Measurements from ENCODE around the gene PPP1R9A.
"Not testable (repeated sequence)": the region's sequence is repeated elsewhere in the genome, so short reads cannot be mapped to it uniquely, and the experiment has no call there.

The PPP1R9A gene

DNA sequence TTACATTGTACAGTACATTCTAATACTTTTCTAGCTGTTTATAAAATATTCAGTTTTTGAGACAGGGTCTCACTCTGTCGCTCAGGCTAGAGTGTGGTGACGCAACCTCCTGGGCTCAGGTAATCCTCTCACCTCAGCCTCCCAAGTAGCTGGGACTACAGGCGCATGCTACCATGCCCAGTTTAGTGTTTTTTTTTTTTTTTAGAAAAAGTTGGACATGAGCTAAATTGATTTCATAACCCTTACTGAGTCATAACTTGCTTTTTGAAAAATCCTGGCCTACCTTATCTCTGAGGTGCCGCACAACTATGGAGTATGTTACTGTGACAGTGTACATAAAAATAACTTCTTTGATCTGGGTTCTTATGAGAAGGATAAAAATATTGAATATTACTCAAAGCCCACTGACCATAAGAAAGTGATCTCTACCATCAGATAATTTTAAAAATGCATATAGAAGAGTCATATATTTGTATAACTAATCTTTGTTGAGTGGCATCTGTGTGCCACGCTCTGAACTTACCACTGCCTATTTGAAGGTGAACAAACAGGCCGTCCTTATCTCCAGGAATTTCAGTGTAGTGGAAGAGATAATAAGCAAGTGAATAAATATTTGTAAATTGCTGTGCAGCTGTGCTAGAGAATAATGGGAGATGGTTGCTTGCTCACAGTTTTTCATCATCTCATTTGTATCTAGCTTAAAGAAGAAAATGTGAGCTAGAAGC lies 73.2 kb downstream of the PPP1R9A start:
- DNase-seq, result no peak

DNA sequence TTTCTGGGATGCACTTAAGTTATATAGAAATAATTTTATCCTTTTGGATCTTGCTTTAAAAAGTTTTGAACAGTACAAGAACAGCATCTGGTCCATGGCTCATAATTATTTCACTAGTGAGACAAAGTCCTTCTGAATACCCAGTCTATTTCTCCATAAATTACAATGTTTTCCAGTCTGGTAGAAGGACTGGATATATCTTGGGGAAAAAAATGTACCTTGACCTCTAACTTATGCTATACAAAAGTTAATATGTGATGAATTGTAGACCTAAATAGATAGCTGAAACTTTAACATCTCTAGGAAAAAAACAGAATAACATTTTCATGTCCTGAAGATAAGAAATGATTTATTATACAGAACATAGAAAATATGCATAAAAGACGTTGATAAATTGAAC lies 88.5 kb downstream of the PPP1R9A start:
- DNase-seq, result no peak

DNA sequence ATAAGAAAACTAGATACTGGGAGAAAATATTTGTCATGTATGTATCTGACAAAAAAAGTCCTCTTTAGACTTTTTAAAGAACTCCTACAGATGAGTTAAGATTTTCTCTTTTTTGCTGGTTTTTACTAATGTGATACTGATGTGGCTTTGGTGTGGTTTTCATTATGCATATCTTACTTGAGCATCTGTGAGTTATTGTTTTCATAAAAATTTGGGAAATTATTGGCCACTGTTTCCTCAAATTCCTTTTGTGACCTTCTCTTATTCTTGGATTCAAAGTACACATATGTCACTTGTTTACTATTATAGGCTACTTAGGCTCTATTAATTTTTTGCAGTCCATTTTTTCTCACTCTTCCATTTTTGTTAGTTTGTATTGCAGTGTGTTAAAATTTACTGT lies 89.0 kb downstream of the PPP1R9A start:
- DNase-seq, result no peak

DNA sequence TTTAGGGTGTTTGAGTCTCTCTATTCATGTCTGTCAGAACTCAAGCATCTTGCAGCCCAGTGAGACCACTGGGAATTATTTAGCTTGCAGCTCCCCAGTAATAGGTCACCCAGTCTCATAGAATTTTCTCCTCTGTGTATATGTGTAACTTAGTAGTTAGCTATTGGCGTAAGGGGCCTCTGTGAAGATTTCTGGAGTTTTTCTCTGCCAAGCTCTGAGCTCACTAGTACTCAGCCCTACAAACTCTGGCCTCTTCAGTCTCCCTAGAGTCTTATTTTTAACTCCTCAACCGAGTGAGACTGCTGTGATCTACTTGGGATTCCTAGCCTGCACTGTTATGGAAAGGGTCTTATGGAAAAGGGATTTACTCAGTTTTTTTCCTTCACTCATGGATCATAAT lies 90.2 kb downstream of the PPP1R9A start:
- no peak for DNase-seq

DNA sequence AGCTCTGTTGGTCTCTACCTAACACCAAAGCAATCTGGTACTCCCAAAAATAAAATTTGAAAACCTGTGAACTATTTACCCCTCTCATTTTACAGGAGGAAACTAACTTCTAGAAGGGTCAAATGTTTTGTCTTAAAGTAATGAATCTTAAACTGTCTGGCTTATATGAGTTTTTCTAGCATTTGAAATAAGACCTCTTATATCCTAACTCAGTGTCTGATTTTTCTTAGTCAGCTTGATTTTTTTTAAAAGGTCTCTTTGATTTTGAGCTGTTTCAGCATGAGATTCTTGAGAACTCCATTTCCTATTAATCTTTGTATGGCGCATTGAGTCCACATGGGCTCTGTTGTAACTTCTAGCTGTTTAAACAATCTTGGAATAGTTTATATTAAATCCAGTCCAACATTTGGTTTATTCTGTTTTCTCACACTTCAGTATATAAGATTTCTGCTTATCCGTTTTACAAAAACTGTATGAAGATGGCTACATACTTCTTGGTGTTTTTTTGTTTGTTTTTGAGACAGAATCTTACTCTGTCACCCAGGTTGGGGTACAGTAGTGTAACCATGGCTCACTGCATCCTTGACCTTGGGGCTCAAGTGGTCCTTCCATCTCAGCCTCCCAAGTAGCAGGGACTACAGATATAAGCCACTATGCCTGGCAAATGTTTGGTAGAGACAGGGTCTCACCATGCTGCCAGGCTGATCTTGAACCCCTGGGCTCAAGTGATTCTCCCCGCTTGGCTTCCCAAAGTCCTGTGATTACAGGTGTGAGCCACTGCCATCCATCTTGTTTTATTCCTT lies 91.1 kb downstream of the PPP1R9A start:
- no peak for DNase-seq

DNA sequence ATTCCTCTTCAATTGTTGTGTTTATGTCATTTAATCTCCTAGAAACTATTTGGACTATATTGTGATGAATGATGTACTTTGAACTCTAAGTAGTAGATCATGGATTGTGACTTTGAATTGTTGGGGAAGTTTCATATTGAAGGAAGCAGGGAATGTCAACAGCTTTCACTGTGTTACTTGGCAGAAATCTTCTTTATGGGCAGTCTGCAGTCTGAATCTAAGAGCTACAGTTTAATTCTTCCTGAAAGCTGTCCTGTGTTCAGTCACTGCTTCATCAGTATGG lies 91.6 kb downstream of the PPP1R9A start:
- no peak for DNase-seq

DNA sequence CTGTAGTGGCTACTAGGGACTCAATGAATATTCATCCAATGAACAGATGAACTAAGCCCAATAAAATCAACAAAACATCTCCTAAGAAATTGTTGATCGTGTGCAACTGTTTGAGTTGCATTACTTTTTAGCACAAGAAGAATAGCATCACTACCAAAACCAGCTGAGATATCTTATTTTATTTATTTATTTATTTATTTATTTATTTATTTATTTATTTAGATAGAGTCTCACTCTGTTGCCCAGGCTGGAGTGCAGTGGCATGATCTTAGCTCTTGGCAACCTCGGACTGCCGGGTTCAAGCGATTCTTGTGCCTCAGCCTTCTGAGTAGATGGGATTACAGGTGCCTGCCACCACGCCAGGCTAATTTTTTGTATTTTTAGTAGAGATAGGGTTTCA lies 92.2 kb downstream of the PPP1R9A start:
- DNase-seq, result not testable (repeated sequence)

DNA sequence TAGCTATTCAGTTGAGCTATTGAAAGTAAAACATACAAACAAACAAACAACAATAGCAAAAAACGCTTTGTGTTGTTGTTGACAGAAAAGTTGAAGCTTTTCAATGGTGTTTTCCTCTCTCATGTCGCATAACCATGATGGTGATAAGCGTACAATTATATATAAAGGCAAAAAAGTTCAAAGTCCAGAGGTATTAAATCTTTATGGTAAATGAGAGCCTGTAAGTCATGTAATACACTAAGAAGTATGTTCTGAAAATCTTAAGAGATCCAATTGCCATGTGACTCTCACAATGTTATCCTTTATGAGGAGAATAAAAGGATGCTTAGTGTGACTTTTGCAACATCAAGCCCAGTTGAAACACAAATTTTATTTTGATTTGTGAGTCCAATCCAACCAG lies 93.9 kb downstream of the PPP1R9A start:
- DNase-seq, result no peak

DNA sequence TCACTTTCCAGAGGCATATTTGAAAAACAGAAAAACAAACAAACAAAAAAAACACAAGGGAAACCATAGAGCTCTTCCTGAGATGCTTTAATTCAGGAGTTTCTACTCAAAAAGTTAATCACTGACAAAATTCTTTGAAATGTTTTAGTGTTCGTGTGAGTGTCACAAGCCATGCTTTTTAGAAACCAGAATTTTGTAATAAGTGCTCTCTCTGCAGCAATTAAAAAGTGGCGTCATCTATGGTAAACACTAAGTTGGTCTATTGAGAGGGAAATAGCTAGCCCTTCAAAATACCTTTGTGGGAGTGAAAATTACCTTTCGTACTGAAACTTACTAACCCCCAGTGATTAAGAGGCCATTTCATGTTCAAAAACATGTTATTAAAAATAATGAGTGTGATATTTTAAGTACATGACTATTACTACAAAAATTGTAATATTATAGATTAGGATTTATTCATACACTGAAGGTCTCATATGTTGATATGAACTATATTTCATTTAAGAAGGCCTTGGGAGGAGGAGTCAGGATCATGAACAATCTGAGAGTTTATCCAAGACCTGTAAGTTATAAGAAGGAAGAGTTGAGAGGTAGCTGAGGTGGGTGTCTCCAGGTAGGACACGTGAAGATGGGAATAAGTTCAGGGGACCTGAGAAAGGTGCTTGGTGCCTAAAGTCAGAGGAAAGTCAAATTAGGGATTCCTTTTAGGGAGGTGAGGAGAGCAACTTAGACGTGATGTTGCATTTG lies 94.6 kb downstream of the PPP1R9A start:
- no peak for DNase-seq

DNA sequence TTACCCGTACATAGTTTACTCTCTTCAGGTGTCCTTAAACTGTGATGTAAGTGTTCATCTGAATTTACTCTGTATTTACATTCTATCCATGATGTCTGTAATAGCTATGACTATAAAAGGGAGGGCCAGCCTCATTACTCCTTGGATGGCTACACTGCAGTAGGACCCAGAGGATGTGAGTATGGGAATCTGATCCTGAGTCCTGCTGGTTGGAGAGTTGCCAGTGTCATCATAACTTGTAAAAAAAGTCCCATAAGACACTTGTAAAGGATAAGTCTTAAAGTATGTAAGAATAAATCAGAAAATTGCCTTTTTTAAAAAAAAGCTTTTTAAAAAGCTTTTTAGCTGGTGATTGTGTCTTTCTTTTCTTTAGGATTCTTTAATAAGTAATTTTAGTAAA lies 95.4 kb downstream of the PPP1R9A start:
- DNase-seq, result no peak

DNA sequence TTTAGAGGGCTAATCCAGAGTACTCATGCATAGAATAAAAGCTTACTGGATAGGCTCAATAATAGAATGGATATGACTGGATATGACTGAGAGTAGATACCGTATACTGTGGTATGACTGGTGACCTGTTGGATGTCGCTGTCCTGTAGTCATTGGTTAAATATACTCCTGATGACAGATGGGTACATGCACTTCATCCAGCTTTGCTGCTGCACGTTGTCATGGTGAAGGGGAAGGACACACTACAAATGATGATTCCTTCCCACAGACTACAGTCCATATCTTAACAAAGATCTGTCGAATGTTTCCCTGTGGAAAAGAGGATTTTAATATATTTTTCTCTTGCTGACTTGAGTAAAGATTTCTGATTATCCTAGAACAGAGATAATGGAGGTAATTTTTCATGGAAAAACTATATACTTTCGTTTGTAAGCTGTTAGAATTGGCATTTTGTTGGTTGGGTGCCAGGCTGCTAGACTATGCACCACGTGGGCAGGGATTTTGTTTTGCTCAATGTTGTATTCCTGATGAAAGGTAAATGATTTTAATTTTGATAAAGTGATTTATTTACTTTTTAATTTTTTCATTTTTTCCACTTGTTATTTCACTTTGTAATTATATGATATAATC lies 97.3 kb downstream of the PPP1R9A start:
- no peak for DNase-seq

DNA sequence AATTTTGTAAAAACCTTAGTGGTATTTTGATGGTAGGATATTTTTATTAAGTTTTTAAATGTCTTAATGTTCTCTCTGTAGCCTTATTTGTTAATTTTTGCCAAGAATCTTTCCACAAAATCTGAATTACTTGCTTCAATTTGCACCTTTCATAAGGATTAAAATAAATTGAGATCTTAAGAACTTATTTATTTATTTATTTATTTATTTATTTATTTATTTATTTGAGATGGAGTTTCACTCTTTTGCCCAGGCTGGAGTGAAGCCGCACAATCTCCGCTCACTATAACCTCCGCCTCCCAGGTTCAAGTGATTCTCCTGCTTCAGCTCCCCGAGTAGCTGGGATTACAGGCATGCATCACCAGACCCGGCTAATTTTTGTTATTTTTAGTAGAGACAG lies 98.6 kb downstream of the PPP1R9A start:
- no peak for DNase-seq

DNA sequence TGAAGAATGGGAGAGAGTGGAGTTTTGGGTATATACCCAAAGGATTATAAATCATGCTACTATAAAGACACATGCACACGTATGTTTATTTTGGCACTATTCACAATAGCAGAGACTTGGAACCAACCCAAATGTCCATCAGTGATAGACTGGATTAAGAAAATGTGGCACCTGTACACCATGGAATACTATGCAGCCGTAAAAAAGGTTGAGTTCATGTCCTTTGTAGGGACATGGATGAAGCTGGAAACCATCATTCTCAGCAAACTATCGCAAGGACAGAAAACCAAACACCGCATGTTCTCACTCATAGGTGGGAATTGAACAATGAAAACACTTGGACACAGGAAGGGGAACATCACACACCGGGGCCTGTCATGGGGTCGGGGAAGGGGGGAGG lies 101.4 kb downstream of the PPP1R9A start:
- not testable (repeated sequence) for DNase-seq

DNA sequence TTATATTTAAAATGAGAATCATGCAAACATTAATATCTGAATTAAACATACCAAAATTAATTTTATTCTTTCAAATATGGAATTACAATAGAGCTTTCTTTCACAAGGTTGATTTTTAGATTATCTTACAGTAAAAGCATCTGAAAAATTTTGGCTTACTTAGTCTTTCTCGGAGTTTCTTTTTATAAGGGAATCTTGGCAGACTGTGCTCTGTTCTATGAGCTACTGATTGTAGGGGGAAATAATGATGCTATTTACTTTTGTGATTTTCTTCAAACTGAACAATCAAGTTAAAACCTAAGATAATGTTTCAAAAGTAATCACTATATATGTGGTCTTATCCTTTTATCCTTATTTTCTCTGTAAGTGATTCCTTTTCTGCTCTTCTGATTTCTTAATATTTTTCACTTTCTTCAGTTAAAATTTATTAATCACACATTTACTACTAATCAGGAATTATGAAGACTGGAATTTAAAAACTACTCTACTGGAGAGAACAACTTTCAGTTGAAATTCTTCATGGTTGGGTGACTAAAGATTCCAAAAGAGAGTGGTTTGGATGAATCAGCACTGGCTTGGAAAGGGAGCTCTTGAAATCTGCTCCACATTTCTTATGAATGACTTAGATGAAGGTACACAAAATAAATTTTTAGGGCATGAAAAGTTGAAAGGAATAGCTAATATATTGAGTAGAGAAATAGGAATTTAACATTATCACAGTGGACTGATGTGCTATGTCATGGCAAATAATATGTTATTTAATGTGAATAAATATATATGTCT lies 103.9 kb downstream of the PPP1R9A start:
- no peak for DNase-seq

DNA sequence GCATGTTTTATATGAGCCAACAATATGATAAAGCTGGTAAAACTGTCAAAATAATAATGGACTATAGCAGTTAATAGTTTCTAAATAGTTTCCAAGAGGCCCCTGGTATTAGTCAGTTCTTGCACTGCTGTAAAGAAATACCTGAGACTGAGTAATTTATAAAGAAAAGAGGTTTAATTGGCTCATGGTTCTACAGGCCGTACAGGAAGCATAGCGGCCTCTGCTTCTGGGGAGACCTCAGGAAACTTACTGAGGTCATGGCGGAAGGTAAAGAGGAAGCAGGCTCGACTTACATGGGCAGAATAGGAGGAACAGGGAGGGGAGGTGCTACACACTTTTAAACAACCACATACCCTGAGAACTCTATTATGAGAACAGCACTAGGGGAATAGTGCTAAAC lies 104.6 kb downstream of the PPP1R9A start:
- no peak for DNase-seq

DNA sequence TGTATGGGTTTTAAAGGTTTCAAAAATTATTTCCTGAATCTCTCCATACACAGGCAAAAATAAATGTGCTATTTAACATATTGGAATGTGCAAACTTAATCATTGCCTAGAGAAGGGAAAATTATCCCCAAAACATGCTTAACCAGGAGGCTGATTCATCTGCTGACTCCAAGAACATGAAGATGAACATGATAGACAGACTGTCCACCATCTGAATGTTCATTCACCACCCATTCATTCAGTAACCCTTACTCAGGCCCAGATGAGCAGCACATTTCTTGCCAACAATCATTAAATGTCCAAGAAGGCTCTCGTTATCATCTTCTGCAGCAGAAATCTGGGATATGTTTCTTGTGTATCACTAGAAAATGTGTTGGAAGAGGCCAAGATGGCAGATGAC lies 110.6 kb downstream of the PPP1R9A start:
- DNase-seq, result no peak

DNA sequence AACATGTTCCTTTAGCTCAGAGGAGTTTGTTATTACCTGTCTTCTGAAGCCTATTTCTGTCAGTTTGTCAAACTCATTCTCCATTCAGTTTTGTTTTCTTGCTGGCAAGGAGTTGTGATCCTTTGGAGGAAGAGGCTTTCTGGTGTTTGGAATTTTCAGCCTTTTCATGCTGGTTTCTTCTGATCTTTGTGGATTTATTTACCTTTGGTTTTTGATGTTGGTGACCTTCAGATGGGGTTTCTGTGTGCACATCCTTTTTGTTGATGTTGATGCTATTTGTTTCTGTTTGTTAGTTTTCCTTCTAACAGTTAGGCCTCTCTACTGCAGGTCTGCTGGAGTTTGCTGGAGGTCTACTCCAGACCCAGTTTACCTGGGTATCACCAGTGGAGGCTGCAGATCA lies 118.6 kb downstream of the PPP1R9A start:
- DNase-seq, result no peak

DNA sequence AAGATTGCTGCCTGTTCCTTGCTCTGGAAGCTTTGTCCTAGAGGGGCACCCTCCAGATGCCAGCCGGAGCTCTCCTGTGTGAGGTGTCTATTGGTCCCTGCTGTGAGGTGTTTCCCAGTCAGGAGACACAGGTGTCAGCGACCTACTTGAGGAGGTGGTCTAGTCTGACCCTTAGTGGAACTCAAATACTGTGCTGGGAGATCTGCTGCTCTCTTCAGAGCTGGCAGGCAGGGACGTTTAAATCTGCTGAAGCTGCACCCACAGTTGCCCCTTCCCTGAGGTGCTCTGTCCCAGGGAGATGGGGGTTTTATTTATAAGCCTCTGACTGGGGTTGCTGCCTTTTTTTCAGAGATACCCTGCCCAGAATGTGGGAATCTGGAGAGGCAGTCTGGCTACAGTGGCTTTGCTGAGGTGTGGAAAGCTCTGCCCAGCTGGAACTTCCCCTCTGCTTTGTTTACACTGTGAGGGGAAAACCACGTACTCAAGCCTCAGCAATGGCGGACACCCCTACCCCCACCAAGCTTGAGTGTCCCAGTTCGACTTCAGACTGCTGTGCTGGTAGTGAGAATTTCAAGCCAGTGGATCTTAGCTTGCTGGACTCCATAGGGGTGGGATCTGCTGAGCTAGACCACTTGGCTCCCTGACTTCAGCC lies 119.2 kb downstream of the PPP1R9A start:
- DNase-seq, result no peak

DNA sequence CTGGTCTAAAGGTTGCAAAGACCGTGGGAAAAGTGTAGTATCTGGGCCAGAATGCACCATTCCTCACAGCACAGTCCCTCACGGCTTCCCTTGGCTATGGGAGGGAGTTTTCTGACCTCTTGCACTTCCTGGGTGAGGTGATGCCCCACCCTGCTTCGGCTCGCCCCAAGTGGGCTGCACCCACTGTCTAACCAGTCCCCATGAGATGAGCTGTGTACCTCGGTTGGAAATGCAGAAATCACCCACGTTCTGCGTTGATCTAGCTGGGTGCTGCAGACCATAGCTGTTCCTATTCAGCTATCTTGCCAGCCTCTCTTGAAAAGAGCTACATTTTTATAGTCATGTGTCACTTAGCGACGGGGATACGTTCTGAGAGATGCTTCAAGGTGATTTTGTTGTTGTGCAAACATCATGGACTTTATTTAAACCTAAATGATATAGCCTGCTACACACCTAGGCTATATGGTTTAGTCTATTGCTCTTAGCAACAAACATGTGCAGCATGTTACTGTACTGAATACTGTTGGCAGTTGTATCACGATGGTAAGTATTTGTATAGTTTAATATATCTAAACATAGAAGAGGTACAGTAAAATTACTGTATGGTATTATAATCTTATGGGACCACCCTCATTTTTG lies 120.0 kb downstream of the PPP1R9A start:
- DNase-seq, result no peak

DNA sequence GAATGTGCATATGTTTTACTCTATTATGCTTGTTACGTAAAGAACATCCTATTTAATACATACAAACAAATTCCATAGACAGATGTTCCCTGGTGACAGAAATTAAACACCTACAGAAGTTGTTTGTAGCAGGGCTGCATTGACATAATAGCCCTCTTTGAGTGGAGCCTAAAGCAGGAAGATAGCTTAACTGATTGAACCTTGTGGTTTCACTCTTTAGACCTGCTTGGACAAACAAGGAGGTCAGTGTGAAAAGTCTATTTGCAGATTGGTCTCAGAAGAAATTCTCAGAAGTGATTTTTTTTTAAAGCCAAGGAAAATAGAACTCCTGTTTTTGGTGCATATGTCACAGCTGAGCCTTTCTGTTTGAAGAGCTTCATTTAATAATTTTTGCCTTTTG lies 121.3 kb downstream of the PPP1R9A start:
- DNase-seq, result no peak

DNA sequence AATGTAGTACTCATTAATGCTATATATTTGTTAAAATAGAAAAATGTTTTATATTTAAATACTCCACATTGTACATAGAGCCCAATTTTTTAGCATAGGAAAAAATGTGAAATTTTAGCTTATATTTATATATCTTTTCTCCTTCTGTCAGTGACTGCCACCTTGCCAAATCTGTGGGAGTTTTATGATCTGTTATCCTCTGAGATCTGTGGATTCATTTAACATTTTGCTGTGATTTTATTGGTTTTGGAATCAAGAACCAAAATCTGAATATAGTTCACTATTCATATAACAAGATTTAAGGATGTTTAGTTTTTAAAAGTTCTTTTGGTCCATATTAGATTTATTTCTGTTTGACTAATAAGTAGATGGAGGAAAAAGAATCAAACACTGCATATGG lies 127.9 kb downstream of the PPP1R9A start:
- DNase-seq, result no peak

DNA sequence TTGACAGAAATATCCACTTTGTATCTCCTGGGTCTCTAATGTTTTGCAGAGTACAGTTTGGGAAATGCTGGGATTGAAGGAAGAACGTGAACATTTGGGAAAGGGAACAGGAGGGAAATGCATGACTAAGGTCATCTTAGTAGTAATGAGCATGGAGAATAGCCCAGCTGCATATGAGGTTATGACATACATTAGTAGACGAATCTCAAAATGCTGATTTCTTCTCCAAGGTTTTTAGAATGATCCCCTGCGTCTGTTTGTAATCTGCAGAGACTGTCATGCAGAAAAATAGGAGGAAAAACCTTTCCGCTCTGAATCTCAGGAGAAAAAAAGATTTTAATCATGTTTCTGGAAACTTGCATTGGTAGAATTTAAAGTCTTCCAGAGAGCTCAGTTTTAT lies 133.6 kb downstream of the PPP1R9A start:
- no peak for DNase-seq

Measured in CD4-positive, alpha-beta T cell treated with Interleukin-10 for 1 hour (primary cell).